ENCODE results near the gene COPS9.

The COPS9 gene

DNA sequence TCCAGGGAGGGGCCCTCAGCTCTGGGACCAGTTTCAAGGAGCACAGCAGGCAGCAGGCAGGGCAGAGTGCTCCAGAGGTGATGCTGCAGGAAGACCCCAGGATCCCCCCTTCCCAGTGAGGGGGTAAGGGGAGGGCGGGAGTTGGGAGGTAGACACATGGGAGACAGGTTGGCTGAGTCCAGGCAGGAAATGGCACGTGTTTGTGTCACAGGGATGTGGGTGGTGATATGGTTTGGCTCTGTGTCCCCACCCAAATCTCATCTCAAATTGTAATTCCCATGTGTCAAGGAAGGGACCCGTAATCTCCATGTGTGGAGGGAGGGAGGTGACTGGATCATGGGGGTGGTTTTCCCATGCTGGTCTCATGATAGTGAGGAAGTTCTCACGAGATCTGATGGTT lies 29.6 kb upstream of the COPS9 start:
- no peak for DNase-seq

DNA sequence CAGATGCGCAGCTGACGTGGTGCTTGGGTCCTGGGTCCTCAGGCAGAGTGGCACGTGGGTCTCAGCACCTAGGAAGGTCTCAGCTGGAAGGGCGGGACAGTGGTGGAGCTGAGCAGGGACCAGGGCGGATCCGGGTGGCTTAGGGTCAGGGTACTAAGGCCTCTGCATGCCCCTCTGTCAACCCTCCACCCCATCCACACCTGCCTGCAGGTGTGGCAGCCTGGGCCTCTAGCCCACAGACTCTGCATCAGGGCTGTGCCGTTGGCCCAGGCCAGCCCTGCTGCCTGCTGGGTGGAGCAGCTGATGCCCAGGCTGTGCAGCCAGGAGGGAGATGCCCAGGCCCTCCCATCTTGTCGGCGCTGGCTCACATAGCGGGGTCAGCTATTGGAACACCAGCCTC lies 28.9 kb upstream of the COPS9 start:
- DNase-seq, result no peak

DNA sequence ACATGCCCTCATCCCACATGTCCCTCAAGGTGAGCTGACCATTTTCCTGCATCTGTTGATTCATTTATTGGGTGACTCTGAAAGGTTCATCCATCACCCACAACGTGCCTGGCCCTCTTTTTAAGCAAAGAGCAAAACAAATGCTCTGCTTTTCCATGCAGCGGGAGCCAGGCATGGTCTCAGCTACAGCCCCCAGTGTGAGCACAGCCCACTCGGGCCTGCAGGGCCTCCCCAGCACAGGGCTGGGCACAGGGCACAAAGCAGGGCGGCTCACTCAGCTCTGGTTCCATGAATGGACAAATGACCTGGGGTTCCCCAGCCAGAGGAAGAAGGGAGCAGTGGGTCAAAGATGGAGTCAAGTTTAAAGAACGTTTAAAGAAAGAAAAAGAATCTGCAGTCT lies 28.5 kb upstream of the COPS9 start:
- no peak for DNase-seq

DNA sequence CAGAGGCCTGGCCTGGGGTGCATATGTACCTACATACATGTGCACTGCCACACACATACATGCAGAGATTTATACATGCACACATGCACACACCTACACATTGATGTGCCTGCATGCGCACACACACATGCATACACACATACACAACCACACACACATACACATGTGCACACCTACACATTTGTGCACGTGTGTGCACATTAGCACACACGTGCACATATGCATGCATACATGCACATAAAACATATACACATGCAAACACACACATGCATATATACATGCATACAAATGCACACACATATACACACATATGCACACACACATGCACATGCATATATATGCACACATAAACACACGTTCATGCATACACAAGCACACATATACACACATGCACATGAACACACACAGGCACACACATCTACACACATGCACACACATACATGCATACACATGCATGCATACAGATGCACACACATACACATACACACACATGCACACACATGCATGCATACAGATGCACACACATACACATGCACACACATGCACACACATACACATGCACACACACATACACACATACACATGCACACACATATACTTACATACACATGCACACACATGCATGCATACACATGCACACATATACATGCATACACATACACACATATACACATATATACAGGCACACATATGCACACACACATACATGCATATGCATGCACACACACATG lies 27.9 kb upstream of the COPS9 start:
- DNase-seq, result no peak

DNA sequence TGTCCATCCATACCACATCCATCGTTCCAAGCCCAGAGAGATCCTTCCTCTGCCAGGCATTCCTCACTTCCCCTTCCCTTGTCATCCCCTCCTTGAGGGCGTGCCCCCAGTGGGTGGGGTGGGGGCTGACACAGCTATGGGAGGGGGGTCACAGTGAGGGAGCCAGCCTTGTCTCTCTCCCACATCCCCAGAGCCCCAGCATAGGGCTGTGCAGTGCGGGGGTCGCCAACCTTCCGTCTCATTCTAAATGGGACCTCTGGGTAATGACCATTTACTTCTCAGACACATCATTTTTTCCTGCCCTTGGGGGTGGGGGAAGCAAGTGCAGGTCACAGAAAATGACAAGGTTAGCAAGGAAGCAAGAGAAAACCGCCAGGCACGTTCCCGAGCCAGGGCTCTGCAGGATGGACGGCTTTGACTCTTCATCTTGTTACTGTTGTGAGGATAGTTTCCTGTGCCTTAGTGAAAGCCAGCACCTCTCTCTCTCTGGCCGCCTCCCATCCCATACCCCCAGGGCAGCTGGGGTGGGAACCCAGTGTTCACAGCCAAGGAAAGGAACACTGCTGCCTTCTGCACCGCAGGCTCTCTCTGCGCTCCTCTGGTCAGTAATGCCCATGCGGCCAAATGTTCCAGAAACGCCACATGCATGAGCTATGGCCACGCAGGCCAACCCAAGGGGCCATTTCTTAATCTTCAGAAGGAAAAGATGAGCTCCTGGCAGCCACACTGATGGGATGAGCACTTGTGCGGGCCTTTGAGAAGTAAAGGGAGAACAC lies 27.0 kb upstream of the COPS9 start:
- DNase-seq, result no peak

DNA sequence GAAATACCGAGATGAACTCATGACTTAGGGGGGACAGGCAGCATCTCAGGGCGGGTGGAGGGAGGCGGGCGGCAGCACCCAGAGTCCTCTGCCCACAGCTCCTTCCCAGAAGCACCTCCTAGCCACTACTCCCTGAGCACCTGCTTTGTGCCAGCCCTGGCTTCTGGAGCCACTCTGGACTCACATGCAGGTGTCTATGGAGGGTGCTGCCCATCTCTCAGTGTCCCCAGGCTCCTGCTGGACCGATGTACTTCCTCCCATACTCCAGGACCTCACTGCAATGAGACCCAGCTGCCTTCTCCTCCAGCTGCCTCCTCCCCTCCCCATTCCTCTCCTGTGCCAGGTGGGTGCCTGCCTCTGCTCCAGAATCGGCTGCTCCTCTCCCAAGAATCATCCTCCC lies 26.4 kb upstream of the COPS9 start:
- no peak for DNase-seq

DNA sequence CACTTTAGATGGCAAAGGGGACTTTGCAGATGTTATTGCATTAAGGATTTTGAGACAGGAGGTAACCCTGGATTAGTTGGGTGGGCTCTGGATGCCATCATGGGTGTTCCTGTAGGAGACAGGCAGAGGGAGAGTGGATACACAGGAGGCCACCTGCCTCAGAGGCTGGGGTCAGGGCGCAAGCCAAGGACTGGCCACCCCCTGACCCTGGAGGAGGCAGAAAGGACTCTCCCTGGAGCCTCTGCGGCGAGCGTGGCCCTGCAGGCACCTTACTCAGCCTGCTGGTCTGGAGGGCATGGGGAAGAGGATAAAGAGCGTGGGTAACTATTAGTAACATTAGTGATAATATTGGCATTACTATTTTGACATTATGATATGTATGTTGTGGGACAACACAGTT lies 25.9 kb upstream of the COPS9 start:
- no peak for DNase-seq

DNA sequence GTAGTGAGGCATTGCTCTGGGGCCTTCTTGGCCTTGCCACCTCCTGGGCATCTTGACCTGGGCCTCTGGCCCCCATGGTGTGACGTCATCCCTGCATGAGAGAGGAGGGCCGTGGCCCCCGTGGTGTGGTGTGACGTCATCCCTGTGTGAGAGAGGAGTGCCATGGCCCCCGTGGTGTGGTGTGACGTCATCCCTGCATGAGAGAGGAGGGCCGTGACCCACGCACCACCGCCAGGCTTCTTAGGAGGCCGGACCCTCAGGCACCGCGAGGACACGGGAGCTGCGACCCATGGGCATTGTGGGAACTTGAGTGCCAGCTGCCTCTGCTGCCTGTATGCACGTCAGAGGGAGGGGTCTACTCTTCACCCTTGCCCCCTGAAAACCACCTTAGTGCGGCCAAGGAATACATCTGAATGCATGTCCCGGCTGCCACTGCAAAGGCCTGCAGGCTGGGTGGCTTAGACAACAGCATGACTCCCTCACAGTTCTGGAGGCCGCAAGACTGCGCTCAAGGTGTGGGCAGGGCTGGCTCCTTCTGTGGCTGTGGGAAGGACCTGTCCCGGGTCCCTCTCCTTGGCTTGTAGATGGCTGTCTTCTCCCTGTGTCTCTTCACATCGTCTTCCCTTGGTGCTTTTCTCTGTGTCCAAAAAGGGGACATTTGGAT lies 25.1 kb upstream of the COPS9 start:
- no peak for DNase-seq

DNA sequence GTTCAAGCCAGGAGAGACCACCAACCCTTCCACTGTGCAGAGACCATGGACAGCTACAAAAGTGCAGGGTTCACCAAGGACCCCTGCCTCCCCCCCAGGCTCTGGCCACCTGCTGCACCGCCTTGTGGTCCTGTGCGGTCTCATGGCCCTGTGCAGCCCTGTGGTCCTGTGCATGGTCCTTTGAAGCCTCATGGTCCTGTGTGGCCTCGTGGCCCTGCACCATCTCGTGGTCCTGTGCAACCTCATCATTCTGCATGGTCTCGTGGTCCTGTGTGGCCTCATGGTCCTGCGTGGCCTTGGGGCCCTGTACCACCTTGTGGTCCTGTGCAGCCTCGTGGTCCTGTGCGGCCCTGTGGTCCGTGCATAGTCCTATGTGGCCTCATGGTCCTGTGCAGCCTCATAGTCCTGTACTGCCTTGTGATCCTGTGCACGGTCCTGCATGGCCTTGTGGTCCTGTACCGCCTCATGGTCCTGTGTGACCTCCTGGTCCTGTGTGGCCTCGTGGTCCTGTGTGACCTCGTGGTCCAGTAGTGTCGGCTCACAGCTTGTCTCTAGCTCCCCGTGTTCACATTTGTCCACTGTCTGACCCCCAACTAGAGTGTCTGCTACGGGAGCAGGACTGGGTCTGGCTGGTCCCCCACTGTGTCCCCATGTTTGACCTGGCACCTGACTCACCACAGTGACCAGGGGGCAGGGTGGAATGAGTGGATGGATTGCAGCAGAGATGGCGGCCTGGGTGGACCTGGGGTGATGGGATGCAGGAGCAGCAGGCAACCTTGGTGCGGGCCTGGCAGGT lies 24.4 kb upstream of the COPS9 start:
- DNase-seq, result no peak

DNA sequence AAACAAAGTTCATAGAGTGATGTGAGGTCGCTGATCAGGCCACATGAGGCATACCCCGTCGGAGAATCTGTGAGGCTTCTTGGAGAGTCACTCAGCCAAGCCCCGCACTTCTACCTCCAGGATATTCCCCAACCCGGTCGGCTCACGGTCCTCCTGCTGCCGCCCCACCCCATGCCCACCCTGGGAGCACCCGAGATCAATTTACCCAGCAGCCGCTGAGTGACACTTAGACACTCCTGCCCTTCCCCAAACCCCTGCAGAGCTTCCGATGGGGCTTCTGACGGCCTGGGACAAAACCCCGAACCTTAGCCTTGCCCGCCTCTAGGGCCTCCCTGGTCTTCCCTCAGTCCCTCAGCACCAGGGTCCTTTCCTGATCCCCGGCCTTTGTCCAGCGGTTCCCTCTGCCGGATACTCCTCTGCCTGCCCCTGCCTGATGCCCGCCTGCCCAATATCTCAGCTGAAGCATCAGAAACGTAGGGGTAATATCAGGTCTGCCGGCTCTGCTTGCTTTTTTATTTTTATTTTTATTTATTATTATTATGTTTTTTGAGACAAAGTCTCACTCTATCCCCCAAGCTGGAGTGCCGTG lies 23.2 kb upstream of the COPS9 start:
- no peak for DNase-seq

DNA sequence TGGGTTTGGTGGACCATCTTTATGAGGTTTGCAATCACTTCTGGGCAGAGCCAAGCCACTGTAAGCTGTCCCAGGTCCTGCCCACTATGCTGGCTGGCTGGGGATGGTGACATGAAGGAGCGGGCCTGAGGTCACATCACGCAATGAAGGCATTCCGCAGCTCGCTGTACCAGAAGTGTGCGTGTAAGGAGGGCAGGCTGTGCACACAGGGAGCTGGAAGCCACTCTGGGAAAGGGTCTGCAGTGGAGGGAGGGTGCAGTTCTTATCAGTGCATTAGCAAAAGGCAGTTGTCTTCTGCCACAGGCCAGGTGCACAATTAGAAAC lies 21.0 kb upstream of the COPS9 start:
- no peak for DNase-seq

DNA sequence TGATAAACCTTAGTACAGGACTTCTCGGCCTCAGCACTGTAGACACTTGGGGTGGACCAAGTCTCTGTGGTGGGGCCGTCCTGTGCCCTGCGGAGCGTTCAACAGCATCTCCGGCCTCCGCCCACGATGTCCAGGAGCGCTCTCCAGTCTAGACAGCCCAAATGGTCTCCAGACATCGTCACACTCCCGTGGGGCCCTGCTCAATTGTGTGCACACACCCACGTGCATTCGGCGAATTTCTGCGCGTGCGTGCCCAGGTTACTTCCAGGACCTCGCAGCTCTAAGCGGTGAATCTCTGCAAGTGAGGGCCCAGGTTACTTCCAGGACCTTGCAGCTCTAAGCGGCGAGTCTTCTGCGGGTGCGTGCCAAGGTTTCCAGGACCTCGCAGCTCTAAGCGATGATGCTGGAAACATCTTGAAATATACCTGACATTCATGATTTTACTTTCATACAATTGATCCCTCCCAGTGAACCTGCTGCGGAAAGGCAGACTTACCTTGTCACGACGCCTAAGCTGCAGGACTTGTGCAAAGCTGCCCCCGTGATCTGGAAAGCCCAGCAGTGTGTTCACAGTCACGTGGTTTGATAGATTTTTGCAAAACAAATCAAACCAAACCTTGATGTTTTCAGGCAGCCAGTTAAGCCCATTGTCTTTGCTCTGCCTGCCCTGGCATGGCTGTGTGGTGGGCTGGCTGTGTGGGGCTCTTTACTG lies 20.5 kb upstream of the COPS9 start:
- DNase-seq, result no peak

DNA sequence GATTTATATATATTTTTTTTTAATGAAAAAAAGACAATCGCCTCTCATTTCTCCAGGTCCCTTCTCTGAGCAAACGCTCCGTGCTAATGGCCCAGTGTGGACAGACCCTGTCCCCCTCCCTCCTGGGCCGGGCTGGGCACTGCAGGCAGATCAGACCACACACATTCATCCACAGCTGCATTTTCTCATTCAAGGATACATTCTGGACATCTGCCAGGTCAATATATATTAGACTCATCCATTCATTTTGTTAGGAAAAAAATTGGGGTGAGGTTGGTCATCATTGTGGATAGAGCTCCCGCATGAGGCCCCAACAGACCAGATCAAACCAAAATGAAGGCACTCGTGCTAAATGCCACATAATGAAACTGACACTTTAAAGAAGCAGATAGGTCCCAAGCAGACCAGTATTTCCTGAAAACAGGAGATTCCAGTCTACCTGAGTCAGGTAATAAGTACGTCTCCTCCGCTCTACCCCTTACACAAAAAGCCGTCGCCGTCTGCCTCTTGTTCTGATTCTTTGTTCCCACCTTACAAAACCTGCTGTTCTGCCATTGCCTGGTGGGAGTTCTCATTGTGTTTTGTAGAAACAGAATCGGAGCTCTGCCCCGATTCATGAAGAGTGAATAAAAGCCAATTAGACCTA lies 19.8 kb upstream of the COPS9 start:
- no peak for DNase-seq

DNA sequence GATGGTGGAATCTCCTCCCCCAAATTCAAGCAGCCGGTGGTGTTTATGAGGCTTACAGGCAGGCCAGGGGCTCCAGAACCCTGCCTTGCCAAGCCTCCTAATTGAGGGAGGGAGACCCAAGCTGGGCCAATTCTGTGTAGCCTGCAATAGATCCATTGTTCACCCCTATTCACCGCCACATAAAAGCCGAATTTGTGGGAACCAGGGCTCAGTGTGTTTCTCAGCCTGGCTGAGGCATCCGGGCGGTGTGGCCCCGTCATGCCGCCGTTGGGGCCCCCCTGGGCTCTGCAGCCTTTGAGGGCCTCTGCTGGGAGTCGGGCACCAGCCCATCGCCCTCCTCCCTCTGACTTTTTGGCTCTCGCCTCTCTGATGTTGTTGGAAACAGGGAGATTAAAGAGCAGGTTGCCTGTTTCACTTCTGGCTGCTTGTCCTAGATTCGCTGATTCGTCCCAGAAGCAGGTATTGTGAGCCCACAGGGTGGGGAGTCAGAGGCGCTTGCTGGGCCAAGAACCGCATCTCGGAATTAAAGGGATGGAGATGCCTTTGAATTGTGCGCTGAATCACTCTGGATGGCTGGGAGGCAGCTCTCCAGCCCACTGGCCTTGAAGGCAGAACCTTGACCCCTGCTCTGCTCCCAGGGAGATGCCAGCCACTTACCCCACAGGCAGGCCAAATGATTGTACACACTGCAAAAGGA lies 19.1 kb upstream of the COPS9 start:
- DNase-seq, result no peak

DNA sequence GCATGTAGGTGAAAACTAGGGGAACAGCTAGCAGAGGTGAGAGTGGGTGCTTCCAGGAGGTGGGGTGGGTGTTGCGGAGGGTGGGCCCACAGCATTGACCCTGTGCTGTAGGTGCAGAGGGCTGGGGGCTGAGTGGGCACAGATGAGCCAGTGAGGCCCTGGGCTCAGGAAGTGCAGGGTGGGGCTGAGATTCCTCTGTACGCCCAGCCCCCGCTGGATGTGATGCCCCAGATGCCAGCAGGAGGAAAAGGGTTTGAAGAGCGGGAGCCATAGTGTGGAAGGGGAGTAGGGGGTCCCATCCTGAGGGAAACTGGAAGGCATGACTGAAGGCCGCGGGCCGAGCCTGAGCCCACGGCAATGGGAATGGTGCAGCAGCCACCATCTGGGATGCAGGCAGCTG lies 18.5 kb upstream of the COPS9 start:
- DNase-seq, result no peak

DNA sequence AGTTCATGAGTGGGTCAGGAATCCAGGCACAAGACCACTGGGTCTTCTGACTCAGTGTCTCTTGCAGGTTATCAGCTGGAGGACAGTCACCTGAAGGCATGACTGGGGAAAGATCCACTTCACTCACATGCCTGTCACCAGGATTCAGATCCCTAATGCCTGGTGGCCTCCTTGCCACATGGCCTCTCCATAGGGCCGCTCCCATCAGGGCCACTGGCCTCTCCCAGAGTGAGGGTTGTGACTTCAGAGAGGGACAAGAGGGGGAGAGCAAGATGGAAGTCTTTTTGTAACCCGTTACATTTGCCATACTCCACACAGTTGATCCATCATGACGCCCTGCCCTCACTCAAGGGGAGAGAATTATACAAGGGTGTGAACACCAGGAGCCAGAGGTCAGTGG lies 17.3 kb upstream of the COPS9 start:
- no peak for DNase-seq

DNA sequence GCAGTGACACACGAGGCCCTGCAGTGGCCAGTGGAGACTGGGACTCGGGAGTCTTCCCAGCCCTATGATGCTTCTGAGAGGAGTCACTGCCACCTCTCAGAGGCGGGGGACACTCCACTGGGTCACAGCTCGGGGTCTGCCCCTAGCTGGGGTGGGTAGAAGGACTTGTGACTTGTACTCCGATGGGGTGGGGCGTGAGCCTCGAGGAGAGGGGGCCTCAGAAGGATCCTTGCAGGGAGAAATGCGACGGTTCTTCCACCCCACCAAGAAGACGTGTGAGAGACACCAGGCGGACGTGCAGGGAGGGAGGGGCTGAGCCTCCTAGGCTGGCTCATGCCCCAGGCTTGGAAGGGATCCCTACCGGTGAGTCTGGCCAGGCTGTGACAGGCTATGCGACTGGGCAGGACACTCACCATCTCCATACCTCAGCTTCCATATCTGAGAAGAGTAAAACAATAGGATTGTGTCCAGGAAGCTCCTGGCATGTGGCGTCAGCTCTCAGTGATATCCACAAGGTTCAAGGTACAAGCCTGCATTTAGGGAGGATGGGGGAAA lies 15.4 kb upstream of the COPS9 start:
- no peak for DNase-seq

DNA sequence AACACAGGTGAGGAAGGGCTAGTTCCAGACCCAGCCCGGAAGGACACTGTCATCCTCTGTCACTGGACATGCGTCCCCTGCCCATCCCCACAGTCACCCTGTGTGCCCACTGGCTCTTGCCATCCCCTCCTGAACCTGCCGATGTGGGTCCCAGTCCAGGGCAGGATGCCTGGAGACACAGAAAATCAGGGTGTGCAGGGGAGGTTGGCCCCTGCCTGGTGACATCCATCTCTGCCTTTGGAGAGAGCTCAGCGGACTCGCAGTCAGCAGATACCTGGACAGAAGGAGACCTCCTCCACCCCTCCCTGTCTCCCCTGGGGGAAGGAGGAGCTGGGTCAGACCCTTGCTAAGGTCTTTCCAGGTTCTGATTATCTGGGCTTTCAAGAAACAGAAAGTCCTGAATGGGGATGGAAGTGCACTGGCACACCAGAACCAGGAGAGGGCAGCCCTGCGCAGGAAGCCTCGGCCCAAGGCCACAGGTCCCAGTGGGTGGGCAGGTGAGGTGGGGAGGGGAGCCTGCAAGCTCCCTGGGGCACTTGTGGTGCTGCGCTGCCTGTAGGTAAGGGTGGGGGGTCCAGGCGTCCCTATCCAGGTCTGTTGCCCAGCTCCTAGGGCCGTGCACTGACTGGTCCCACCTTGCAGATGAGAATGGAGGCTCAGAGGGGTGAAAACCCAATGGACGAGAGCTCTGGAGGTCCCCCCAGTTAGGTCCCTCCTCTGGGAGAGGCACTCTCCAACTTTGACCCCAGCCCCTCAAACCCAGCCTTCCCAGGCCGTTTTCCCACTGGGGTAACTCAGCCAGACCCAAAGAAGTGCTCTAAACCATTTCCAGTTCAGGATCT lies 14.1 kb upstream of the COPS9 start:
- peak in 1 of 4 experiments; percentile 3 for DNase-seq

DNA sequence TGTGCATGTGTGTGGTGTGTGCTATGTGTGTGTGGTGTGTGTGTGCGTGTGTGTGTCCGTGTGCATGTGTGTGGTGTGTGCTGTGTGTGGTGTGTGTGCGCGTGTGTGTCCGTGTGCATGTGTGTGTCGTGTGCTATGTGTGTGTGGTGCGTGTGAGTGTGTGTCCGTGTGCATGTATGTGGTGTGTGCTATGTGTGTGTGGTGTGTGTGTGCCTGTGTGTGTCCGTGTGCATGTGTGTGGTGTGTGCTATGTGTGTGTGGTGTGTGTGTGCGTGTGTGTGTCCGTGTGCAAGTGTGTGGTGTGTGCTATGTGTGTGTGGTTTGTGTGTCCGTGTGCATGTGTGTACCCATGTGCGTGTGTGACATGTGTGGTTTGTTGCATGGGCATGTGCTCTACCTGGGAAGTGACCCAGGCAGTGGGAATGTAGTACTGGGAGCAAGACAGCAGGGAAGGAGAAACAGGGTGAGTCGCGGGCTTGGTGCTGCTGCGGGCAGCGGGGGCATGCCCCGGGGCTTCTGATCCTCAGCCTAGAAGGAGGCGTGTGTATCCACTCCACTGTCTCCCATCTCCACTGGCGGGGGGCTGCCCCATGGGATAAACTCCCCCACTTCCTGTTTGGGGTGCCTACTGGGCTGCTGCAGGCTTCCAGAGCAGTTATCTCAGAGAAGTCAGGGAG lies 11.9 kb upstream of the COPS9 start:
- DNase-seq, result no peak
